ENCODE data around the gene SPPL2A.
"Not testable (repeated sequence)": the region's sequence is repeated elsewhere in the genome, so short reads cannot be mapped to it uniquely, and the experiment has no call there.

The SPPL2A gene

GRCh38 chr15:50767332-50767861, 1.9 kb upstream of the SPPL2A start:
- DNase-seq (ENCODE audit: low read depth, low spot score): no peak

- DNase-seq (ENCODE audit: low read depth, low spot score): no peak
Measured at GRCh38 chr15:50764461-50765194, 878 bp downstream of the SPPL2A start.

- DNase-seq (ENCODE audit: low read depth, low spot score): no peak
Measured at GRCh38 chr15:50758712-50759205, 6.7 kb downstream of the SPPL2A start.

GRCh38 chr15:50753463-50753862, 12.0 kb downstream of the SPPL2A start:
- DNase-seq (ENCODE audit: low read depth, low spot score): no peak

- no peak for DNase-seq (ENCODE audit: low read depth, low spot score)
Measured at GRCh38 chr15:50751394-50751793, 14.1 kb downstream of the SPPL2A start.

- no peak for DNase-seq (ENCODE audit: low read depth, low spot score)
Measured at GRCh38 chr15:50750227-50750705, 15.2 kb downstream of the SPPL2A start.

- DNase-seq (ENCODE audit: low read depth, low spot score): no peak
Measured at GRCh38 chr15:50747523-50747922, 18.0 kb downstream of the SPPL2A start.

- no peak for DNase-seq (ENCODE audit: low read depth, low spot score)
Measured at GRCh38 chr15:50744601-50745000, 20.9 kb downstream of the SPPL2A start.

- DNase-seq (ENCODE audit: low read depth, low spot score): no peak
Measured at GRCh38 chr15:50740955-50741354, 24.6 kb downstream of the SPPL2A start.

- DNase-seq (ENCODE audit: low read depth, low spot score): no peak
Measured at GRCh38 chr15:50736823-50737222, 28.7 kb downstream of the SPPL2A start.

GRCh38 chr15:50735156-50735555, 30.4 kb downstream of the SPPL2A start:
- DNase-seq (ENCODE audit: low read depth, low spot score): no peak

GRCh38 chr15:50726315-50726714, 39.2 kb downstream of the SPPL2A start:
- DNase-seq (ENCODE audit: low read depth, low spot score): no peak

- DNase-seq (ENCODE audit: low read depth, low spot score): no peak
Measured at GRCh38 chr15:50718700-50719125, 46.8 kb downstream of the SPPL2A start.

GRCh38 chr15:50712018-50712417, 53.5 kb downstream of the SPPL2A start:
- DNase-seq (ENCODE audit: low read depth, low spot score): no peak

- no peak for DNase-seq (ENCODE audit: low read depth, low spot score)
Measured at GRCh38 chr15:50710585-50710984, 54.9 kb downstream of the SPPL2A start.

- no peak for DNase-seq (ENCODE audit: low read depth, low spot score)
Measured at GRCh38 chr15:50707878-50708427, 57.6 kb downstream of the SPPL2A start.

- DNase-seq (ENCODE audit: low read depth, low spot score): no peak
Measured at GRCh38 chr15:50702762-50703334, 62.7 kb downstream of the SPPL2A start.

GRCh38 chr15:50698101-50698500, 67.4 kb downstream of the SPPL2A start:
- no peak for DNase-seq (ENCODE audit: low read depth, low spot score)

GRCh38 chr15:50697109-50697797, 68.3 kb downstream of the SPPL2A start:
- no peak for DNase-seq (ENCODE audit: low read depth, low spot score)

- not testable (repeated sequence) for DNase-seq (ENCODE audit: low read depth, low spot score)
Measured at GRCh38 chr15:50694634-50695165, 70.8 kb downstream of the SPPL2A start.

- no peak for DNase-seq (ENCODE audit: low read depth, low spot score)
Measured at GRCh38 chr15:50687302-50687902, 78.1 kb downstream of the SPPL2A start.

All from smooth muscle cell of the brain vasculature (primary cell).